Measurements from ENCODE around the gene FALEC. TPM values are rescaled to one million over a fixed set of nuclear protein-coding genes. Genes with fewer than 3 reads are reported as not detected.

Gene FALEC
- total RNA-seq, 1 experiment from 2014 or later = 0.71 TPM

DNA sequence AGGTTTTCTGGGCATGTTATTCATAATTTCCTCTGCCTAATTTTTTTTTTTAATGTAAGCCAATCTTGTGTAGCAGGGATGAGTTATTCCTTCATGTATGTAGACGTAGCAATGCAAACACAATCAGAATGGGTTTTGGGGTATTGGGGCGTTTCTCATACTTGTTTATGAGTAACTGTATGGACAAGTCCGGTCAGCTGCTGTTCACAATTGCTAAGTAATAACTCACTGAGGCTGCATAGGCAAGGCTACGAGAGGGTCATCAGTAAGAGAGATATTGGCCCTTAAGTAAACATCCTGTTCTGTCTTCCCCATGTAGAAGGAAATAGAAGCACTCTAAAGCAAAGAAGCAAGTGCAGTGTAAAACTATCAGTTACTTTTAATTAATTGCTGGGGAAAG, 37.8 kb upstream of the FALEC start:
- DNase-seq = peak; percentile 20
- intact Hi-C loops (cut with micrococcal nuclease; ENCODE audit: unreplicated experiment) = loop anchor here (10.0 kb wide), 1 partner anchor 447 kb away; the partner anchor contains the start of gene SETDB1
- BruUV-seq (replicated peaks) = no TSS peak
- Mint-ChIP-seq H3K36me3 (ENCODE audit: insufficient read depth, unreplicated experiment) (peaks cover 23% of the 10 kb centered on the region), H3K4me1 (ENCODE audit: low read depth, unreplicated experiment) (peaks cover 27% of the 10 kb centered on the region), H3K27ac (ENCODE audit: unreplicated experiment) (peak overlapping the region; percentile 62), H3K4me3 (ENCODE audit: low read depth, unreplicated experiment) (no peak overlapping the region), H3K9me3 (ENCODE audit: low read depth, unreplicated experiment) (no peaks in the 10 kb centered on the region), H3K27me3 (ENCODE audit: unreplicated experiment) (no peaks in the 10 kb centered on the region)
- CTCF ChIA-PET = interaction anchor here (0.5 to 0.6 kb wide), 2 partner anchors 126 to 157 kb away, joined by 4 to 5 read pairs; no protein-coding TSS in a partner anchor
- TF ChIP-seq, protein P1, sequence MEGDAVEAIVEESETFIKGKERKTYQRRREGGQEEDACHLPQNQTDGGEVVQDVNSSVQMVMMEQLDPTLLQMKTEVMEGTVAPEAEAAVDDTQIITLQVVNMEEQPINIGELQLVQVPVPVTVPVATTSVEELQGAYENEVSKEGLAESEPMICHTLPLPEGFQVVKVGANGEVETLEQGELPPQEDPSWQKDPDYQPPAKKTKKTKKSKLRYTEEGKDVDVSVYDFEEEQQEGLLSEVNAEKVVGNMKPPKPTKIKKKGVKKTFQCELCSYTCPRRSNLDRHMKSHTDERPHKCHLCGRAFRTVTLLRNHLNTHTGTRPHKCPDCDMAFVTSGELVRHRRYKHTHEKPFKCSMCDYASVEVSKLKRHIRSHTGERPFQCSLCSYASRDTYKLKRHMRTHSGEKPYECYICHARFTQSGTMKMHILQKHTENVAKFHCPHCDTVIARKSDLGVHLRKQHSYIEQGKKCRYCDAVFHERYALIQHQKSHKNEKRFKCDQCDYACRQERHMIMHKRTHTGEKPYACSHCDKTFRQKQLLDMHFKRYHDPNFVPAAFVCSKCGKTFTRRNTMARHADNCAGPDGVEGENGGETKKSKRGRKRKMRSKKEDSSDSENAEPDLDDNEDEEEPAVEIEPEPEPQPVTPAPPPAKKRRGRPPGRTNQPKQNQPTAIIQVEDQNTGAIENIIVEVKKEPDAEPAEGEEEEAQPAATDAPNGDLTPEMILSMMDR (IDR thresholded peaks at IDR 0.05; ENCODE audit: unreplicated experiment) = no peak

- Mint-ChIP-seq H3K36me3 (ENCODE audit: insufficient read depth, unreplicated experiment) (peaks cover 12% of the 10 kb centered on the region), H3K9me3 (ENCODE audit: low read depth, unreplicated experiment) (no peaks in the 10 kb centered on the region), H3K4me3 (ENCODE audit: low read depth, unreplicated experiment) (no peak overlapping the region), H3K27me3 (ENCODE audit: unreplicated experiment) (no peaks in the 10 kb centered on the region), H3K27ac (ENCODE audit: unreplicated experiment) (no peak overlapping the region), H3K4me1 (ENCODE audit: low read depth, unreplicated experiment) (peaks cover 27% of the 10 kb centered on the region)
- no TSS peak for BruUV-seq (replicated peaks)
- TF ChIP-seq, protein P1 (IDR thresholded peaks at IDR 0.05; ENCODE audit: unreplicated experiment) = no peak
- DNase-seq = no peak
- CTCF ChIA-PET = no interaction called here
- intact Hi-C loops (cut with micrococcal nuclease; ENCODE audit: unreplicated experiment) = loop anchor here (10.0 kb wide), 1 partner anchor 445 kb away; the partner anchor contains the start of gene SETDB1
Observed at GRCh38 chr1:150479370-150479769, 36.2 kb upstream of the FALEC start.

DNA sequence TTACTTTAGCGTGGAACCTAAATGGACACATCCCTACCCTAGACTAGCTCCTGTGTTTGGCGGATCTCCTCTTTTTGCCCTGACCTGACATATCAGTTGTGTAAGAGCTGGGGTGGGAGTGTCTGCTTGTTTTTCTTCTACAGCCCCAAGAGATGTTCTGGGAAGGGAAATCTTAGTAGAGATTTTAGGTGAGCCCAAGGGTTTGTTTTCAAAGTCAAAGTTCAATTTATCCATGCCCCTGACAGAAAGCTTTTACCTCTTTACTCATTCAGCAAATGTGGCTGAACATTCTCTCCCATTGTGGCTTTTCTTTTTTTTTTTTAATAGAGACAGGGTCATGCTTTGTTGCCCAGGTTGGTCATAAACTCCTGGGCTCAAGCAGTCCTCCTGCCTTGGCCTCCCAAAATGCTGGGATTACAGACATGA, 35.6 kb upstream of the FALEC start:
- Mint-ChIP-seq H3K27me3 (ENCODE audit: unreplicated experiment) (no peaks in the 10 kb centered on the region), H3K4me3 (ENCODE audit: low read depth, unreplicated experiment) (no peak overlapping the region), H3K4me1 (ENCODE audit: low read depth, unreplicated experiment) (peaks cover 32% of the 10 kb centered on the region), H3K9me3 (ENCODE audit: low read depth, unreplicated experiment) (no peaks in the 10 kb centered on the region), H3K36me3 (ENCODE audit: insufficient read depth, unreplicated experiment) (peaks cover 12% of the 10 kb centered on the region), H3K27ac (ENCODE audit: unreplicated experiment) (no peak overlapping the region)
- CTCF ChIA-PET = no interaction called here
- DNase-seq = no peak
- TF ChIP-seq, protein P1 (IDR thresholded peaks at IDR 0.05; ENCODE audit: unreplicated experiment) = no peak
- intact Hi-C loops (cut with micrococcal nuclease; ENCODE audit: unreplicated experiment) = loop anchor here (10.0 kb wide), 1 partner anchor 445 kb away; the partner anchor contains the start of gene SETDB1
- no TSS peak for BruUV-seq (replicated peaks)

GRCh38 chr1:150484431-150484830, 31.1 kb upstream of the FALEC start:
- DNase-seq = no peak
- no peaks in the 10 kb centered on the region for H3K9me3 Mint-ChIP-seq (ENCODE audit: low read depth, unreplicated experiment)
- TF ChIP-seq, protein P1 (IDR thresholded peaks at IDR 0.05; ENCODE audit: unreplicated experiment) = no peak
- H3K4me3 Mint-ChIP-seq (ENCODE audit: low read depth, unreplicated experiment) = no peak overlapping the region
- CTCF ChIA-PET = no interaction called here
- peaks cover 16% of the 10 kb centered on the region for H3K4me1 Mint-ChIP-seq (ENCODE audit: low read depth, unreplicated experiment)
- no TSS peak for BruUV-seq (replicated peaks)
- intact Hi-C loops (cut with micrococcal nuclease; ENCODE audit: unreplicated experiment) = no loop called here
- no peaks in the 10 kb centered on the region for H3K27me3 Mint-ChIP-seq (ENCODE audit: unreplicated experiment)
- no peak overlapping the region for H3K27ac Mint-ChIP-seq (ENCODE audit: unreplicated experiment)
- peaks cover 16% of the 10 kb centered on the region for H3K36me3 Mint-ChIP-seq (ENCODE audit: insufficient read depth, unreplicated experiment)

Data from Calu3 (cell line).